Fibroblast of skin of right biceps (primary cell): ENCODE measurements around the gene TMEM140.

ENCODE experiments used
- DNase-seq: peaks from one replicate; pipeline ENCODE4 v3.0.0-alpha.2; 2013

Gene TMEM140

DNA sequence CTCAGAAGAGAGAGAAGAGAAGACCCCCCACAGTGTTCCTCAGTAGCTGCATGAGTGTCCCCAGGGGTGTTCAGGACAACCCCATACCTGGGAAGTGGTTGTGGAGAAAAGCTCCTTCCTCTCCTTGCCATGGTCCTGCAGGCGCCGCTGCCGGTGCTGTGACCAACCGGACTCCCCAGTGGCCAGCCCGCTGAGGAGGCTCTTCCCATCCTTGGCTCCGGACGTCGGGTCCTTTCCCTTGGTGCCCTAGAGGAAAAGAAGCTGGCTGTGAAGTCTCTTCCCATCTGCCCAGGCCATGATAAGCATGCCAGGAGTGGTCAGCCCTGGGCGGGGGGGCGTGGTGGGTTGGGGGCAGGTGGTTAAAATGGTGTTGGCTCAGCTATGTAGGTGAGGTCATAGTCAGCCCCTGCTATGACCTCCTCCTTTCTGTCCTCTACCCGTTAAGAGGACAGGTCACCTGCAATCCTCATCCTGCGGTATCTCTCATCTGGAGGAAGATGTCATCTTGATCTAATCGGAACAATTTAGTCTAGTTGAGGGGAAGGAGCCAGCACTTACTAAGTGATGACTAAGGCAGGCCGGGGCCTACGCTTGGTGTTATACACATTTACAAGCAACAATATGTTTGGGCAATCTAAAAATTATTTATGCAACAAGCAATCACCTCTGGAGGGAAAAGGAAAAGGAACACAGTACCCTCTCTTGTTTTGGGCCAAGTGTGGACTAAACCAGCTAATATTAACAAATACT lies 50.2 kb downstream of the TMEM140 start:
- peak; percentile 18 for DNase-seq

DNA sequence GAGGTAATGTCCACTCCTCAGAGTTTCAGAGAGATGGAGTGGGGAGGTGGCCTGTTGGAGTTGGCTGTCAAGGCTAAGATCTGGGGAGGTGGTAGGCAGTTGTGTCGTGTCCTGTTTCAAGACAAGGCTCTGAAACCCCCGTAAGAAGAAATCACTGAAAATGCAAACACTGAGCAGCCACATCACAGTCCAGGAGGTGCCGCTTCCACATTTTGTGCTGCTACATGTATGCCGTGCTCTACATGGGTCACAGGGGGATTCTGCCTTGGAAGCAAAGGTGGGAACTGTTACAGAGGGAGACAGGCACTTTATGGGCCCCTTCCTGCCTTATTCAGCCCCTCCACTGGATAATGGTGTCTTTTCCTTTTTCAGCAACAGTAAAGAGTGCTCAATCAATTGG lies 51.6 kb downstream of the TMEM140 start:
- DNase-seq: no peak

DNA sequence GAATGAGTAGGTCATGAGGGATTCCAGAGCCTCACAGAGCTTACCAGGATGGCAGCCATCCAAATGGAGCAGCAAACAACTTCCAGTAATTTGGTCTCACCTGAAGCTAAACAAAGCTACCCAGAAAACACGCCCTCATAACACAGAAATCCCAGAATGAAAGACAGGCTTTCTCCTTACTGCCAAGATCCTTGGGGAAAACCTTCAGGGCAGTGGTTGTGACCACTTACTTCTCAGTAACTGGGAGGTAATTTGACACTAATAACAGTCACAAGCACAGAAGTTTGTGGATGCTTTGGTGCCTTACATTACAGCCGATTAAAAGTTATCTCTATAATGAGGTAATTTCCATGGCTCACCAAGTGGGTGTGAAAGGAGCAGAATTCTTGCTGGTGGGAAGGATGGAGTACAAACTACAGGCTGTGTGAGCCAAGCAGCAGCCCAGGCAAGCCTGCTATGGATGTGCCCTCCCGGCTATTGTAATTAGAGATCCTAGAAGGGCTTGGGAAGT lies 53.0 kb downstream of the TMEM140 start:
- no peak for DNase-seq

GRCh38 chr7:135201350-135201749 lies 53.5 kb downstream of the TMEM140 start:
- DNase-seq: no peak

- no peak for DNase-seq
Observed at GRCh38 chr7:135204341-135204749, 56.5 kb downstream of the TMEM140 start.

DNA sequence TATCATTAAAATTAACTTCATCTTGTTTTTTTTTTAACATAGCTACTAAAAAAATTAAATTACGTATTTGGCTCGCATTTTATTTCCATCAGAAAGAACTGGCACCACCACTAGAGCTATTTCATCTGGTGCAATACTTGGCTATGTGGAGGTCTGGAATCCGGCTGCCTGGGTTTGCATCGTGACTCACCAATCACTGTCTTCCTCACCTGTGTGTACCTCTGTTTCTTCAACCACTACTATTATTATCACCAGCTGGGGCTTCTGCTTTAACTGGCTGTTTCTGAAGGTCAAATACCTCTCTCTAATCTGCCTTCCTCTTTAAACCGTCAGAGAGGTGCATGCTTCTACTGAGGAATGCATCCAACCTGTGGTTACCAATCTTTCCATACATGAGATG lies 57.0 kb downstream of the TMEM140 start:
- DNase-seq: no peak

GRCh38 chr7:135205850-135206249 lies 58.0 kb downstream of the TMEM140 start:
- DNase-seq: no peak

- DNase-seq: no peak
Observed at GRCh38 chr7:135206941-135207391, 59.1 kb downstream of the TMEM140 start.

- no peak for DNase-seq
Observed at GRCh38 chr7:135207406-135208101, 59.7 kb downstream of the TMEM140 start.

GRCh38 chr7:135208102-135208793 lies 60.4 kb downstream of the TMEM140 start:
- DNase-seq: no peak

- DNase-seq: no peak
Observed at GRCh38 chr7:135209225-135209834, 61.5 kb downstream of the TMEM140 start.

- no peak for DNase-seq
Observed at GRCh38 chr7:135210888-135211178, 63.0 kb downstream of the TMEM140 start.

GRCh38 chr7:135211179-135211945 lies 63.5 kb downstream of the TMEM140 start, which contains the start of gene WDR91:
Gene WDR91 (minus strand): TSS chr7:135211526. CDS start chr7:135211502, 24 bp downstream.
- peak; percentile 90 for DNase-seq

DNA sequence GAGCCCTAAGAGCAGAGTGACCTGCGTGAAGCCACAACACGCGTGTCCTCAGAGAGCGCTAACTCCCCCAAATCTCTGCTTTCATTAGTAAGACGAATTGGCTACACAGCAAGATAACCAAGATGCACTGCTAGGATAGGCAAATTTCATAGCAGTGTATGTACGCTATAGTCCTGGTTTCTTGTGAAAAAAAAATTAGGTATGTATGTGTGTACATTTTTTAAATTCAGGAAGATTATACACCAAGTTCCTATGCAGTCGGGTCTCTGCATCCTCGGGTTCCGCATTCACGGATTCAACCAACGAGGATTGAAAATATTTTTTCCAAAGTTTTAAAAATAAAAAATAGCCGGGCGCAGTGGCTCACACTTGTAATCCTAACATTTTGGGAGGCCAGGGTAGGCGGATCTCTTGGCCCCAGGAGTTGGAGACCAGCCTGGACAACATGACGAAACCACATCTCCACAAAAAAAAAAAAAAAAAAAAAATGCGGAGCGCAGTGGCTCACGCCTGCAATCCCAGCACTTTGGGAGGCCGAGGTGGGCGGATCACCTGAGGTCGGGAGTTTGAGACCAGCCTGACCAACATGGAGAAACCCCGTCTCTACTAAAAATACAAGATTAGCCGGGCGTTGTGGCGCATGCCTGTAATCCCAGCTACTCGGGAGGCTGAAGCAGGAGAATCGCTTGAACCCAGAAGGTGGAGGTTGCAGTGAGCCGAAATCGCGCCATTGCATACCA lies 64.2 kb downstream of the TMEM140 start:
- DNase-seq: peak; percentile 30

DNA sequence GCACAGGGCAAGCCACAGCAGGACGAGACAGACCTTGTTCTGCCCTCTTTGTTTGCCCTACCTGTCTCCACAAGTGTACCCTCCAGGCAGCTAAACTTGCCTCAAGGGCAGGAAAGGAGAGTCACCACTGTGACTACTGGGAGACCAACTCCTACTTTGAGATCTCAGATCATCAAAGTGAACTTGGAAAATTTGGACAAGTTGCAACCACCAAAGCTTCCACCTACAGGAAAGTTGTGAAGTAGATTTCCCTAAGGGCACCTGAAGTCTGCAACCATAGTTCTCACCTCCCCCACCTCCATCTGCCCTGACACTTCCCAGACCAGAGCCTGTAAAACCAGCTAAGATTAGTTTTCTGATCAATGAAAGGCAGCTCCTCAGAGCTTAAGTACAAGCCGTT lies 66.0 kb downstream of the TMEM140 start:
- no peak for DNase-seq

DNA sequence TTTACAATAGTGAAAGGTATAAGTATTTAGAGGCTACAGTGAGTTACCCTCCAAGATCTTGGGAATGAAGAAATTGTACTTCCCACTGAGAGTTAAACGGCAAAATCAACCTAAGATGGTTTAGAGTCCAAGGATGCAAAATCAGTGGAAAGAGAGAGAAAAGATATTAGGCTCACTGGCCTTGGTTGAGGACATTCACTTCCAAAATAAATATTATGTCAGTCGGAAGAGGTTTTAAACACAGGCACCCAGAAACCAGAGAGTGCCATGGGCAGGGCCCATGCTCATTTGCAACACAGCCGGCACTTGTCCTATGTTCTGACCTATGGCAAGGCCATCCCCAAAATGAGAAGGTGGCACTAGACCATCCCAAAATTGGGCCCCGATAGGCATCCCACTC lies 67.3 kb downstream of the TMEM140 start:
- no peak for DNase-seq

- no peak for DNase-seq
Observed at GRCh38 chr7:135215698-135216097, 67.8 kb downstream of the TMEM140 start.
